Thoracic aorta (tissue), 2 donors: ENCODE measurements around the gene CTDP1. TPM values are rescaled to one million over a fixed set of nuclear protein-coding genes. Genes with fewer than 3 reads are reported as not detected.
"Not testable (repeated sequence)": the region's sequence is repeated elsewhere in the genome, so short reads cannot be mapped to it uniquely, and the experiment has no call there.

Experiments used
- ATAC-seq: fragments of 150-250 bp; one replicate; pipeline ENCODE4 v1.8.0; 2017; ENCODE audit warnings: low read depth; ENCODE audit not compliant: insufficient number of reproducible peaks, low FRiP score
- DNase-seq: peaks from one replicate; pipeline ENCODE4 v3.0.0-alpha.2; 2020; ENCODE audit warnings: low spot score
- H3K27ac ChIP-seq, 2 donors: fragments of 200-600 bp; sonication (generic); 1 replicate in 1 of 2; 2 replicates in 1 of 2; pipeline ENCODE4 v1.5.1; 2016; ENCODE audit warnings: mild to moderate bottlenecking in 2 of 2, moderate library complexity in 2 of 2
- H3K27me3 ChIP-seq: fragments of 200-600 bp; sonication (generic); replicated peaks from 2 replicates; pipeline ENCODE4 v1.6.0; 2016; ENCODE audit warnings: mild to moderate bottlenecking; ENCODE audit not compliant: insufficient read depth
- H3K36me3 ChIP-seq: fragments of 200-600 bp; sonication (generic); one replicate; pipeline ENCODE4 v1.5.1; 2016
- H3K4me1 ChIP-seq, 2 donors: fragments of 200-600 bp; sonication (generic); 1 replicate in 1 of 2; 2 replicates in 1 of 2; pipeline versions ENCODE4 v1.5.1 to v1.6.0; 2016; ENCODE audit warnings: low read depth in 2 of 2, mild to moderate bottlenecking in 1 of 2; ENCODE audit not compliant: control insufficient read depth in 1 of 2
- H3K4me3 ChIP-seq: fragments of 200-600 bp; sonication (generic); 2 replicates; pipeline ENCODE4 v1.5.1; 2016; ENCODE audit warnings: mild to moderate bottlenecking
- H3K9me3 ChIP-seq: fragments of 200-600 bp; sonication (generic); 2 replicates; pipeline ENCODE4 v1.5.1; 2016
- total RNA-seq, 2 donors: library from RNA; depleted of rRNA; stranded (reverse); fragments of >200 nt; gene quantifications; one replicate each; pipeline versions ENCODE4 v1.1.0 to v1.2.3, GENCODE V29; 2016
- TF ChIP-seq, protein P1 (sequence below): fragments of 200-600 bp; sonication (generic); IDR thresholded peaks from one replicate; pipeline ENCODE4 v1.5.1; 2019; ENCODE audit warnings: antibody characterized with exemption

Gene CTDP1
- total RNA-seq, 2 donors from 2014 or later: 25.0 to 28.0 TPM

GRCh38 chr18:79738041-79738461 lies 58.4 kb downstream of the CTDP1 start:
- H3K9me3 ChIP-seq: peaks cover 8% of the 10 kb centered on the region
- peaks cover 38% of the 10 kb centered on the region for H3K36me3 ChIP-seq
- H3K4me3 ChIP-seq: no peak overlapping the region
- no peak for DNase-seq
- TF ChIP-seq, protein P1, sequence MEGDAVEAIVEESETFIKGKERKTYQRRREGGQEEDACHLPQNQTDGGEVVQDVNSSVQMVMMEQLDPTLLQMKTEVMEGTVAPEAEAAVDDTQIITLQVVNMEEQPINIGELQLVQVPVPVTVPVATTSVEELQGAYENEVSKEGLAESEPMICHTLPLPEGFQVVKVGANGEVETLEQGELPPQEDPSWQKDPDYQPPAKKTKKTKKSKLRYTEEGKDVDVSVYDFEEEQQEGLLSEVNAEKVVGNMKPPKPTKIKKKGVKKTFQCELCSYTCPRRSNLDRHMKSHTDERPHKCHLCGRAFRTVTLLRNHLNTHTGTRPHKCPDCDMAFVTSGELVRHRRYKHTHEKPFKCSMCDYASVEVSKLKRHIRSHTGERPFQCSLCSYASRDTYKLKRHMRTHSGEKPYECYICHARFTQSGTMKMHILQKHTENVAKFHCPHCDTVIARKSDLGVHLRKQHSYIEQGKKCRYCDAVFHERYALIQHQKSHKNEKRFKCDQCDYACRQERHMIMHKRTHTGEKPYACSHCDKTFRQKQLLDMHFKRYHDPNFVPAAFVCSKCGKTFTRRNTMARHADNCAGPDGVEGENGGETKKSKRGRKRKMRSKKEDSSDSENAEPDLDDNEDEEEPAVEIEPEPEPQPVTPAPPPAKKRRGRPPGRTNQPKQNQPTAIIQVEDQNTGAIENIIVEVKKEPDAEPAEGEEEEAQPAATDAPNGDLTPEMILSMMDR: no peak
- ATAC-seq: no peak
- H3K27me3 ChIP-seq: no peaks in the 10 kb centered on the region
- no peak overlapping the region for H3K27ac ChIP-seq
- H3K4me1 ChIP-seq: no peaks in the 10 kb centered on the region

DNA sequence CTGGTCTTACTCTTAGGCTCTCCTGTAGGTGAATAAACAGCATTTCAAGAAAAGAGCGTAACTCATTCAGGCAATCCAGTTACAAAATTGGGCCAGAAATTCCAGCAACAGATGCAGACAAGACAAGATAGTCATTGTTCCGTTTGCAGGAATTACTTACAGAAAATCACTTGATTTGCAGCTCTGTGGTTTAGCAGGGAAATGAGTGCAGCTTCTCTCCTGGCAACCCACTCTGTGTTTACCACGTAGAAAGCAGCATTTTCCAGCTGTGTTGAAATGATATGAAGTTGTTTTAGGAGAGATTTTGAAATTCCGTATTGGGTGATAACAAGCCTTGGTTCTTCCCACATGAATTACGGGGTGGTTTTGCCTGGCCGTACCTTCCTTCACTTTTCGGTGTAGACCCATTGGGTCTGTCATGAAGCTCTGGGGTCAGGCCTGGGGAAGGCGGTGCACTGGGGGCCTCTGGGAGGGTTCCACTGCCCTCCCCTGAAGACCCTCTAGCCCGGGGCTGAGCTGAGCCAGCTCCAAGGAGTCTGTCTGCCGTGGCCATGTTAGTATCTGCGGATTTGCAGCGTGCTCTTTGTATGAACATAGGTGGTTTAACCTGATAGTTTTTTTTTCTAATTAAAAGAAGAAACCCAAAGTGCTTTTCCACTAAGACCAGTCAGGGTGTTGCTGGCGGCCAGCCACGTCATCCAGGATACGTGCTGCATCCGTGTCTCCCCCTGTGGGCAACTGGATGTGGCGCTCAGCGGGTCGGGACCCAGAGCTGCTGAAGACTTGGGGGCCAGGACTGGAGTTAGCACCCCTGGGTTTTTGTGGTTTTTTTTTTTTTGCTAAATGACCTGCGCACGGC lies 59.2 kb downstream of the CTDP1 start:
- Histone ChIP-seq H3K4me3 (no peak overlapping the region), H3K9me3 (peaks cover 3% of the 10 kb centered on the region), H3K4me1 (no peaks in the 10 kb centered on the region), H3K36me3 (peaks cover 39% of the 10 kb centered on the region), H3K27me3 (no peaks in the 10 kb centered on the region), H3K27ac (no peak overlapping the region)
- TF ChIP-seq, protein P1: no peak
- no peak for DNase-seq
- ATAC-seq: no peak

DNA sequence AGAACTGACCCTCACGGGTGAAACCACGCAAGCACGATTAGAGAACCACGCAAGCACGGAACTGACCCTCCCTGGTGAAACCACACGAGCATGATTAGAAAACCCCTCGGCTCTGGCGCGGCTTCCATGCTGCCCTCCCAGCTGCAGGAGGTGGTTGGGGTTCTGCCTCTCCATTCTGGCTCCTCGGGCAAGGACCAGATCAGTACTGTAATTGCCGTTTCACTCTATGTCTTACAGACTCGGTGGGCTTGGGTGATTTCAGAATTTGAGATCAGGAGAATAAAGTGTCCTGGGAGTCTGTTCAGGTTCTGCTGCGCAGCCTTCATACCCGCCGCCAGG lies 59.8 kb downstream of the CTDP1 start:
- Histone ChIP-seq H3K9me3 (no peaks in the 10 kb centered on the region), H3K4me3 (no peak overlapping the region), H3K27ac (no peak overlapping the region), H3K27me3 (no peaks in the 10 kb centered on the region), H3K4me1 (no peaks in the 10 kb centered on the region), H3K36me3 (peaks cover 39% of the 10 kb centered on the region)
- TF ChIP-seq, protein P1: no peak
- no peak for DNase-seq
- no peak for ATAC-seq

GRCh38 chr18:79740047-79740446 lies 60.4 kb downstream of the CTDP1 start:
- ATAC-seq, DNase-seq: not testable (repeated sequence)
- peaks cover 39% of the 10 kb centered on the region for H3K36me3 ChIP-seq

DNA sequence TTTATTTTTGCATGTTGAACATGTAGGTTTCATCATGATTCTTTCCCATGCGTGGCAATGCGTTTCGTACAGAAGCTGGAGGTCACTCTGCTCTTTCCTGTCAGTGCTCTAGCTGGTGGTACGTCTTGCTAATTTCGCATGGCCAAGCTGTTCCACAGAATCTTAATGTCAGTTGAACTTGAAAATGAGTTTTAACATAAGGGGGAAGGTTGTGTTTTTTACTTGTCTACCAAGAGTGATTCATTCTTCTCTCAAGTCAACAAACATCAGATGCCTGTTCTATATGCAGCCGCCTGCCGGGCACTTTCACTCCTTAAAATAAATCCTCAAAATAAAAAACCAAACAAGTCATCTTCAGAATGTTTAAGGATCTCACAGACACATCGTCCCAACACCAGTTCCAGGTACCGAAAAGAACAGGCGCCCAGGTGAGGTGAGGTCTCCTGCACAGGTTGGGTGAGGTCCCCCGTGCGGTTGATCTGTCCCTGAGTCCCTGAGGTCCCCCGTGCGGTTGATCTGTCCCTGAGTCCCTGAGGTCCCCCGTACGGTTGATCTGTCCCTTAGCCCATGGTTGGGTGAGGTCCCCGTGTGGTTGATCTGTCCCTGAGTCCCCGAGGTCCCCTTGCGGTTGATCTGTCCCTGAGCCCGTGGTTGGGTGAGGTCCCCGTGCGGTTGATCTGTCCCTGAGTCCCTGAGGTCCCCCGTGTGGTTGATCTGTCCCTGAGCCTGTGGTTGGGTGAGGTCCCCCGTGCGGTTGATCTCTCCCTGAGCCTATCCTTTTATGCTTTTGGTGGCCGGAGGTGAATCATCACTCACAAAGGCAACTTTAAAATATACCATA lies 61.1 kb downstream of the CTDP1 start:
- no peak overlapping the region for H3K27ac ChIP-seq
- H3K4me1 ChIP-seq: no peaks in the 10 kb centered on the region
- DNase-seq: no peak
- no peaks in the 10 kb centered on the region for H3K27me3 ChIP-seq
- H3K4me3 ChIP-seq: no peak overlapping the region
- no peaks in the 10 kb centered on the region for H3K9me3 ChIP-seq
- ATAC-seq: no peak
- peaks cover 36% of the 10 kb centered on the region for H3K36me3 ChIP-seq
- TF ChIP-seq, protein P1: no peak

More at GRCh38 chr18:79740047-79740446, 60.4 kb downstream of the CTDP1 start:
- not testable (repeated sequence) for H3K4me1 ChIP-seq, H3K27ac ChIP-seq, H3K27me3 ChIP-seq, H3K4me3 ChIP-seq, H3K9me3 ChIP-seq
